Thyroid gland (tissue), 4 donors: ENCODE data around the gene TUBA4A.

ENCODE experiments used
- CTCF ChIP-seq, 6 experiments: fragments of 200-600 bp in 3 of 6; fragments of 450-650 bp in 3 of 6; sonication (generic) in 3 of 6; IDR thresholded peaks; one replicate each; pipeline ENCODE4 v1.5.1; 2016 to 2019; ENCODE audit warnings: antibody characterized with exemption in 6 of 6, mild to moderate bottlenecking in 2 of 6, inconsistent platforms in 1 of 6, moderate library complexity in 1 of 6
- POLR2A ChIP-seq, 2 donors: fragments of 450-650 bp; IDR thresholded peaks; one replicate each; pipeline ENCODE4 v1.6.1; 2017; ENCODE audit warnings: antibody characterized with exemption in 2 of 2, mild to moderate bottlenecking in 2 of 2, moderate library complexity in 1 of 2

DNA sequence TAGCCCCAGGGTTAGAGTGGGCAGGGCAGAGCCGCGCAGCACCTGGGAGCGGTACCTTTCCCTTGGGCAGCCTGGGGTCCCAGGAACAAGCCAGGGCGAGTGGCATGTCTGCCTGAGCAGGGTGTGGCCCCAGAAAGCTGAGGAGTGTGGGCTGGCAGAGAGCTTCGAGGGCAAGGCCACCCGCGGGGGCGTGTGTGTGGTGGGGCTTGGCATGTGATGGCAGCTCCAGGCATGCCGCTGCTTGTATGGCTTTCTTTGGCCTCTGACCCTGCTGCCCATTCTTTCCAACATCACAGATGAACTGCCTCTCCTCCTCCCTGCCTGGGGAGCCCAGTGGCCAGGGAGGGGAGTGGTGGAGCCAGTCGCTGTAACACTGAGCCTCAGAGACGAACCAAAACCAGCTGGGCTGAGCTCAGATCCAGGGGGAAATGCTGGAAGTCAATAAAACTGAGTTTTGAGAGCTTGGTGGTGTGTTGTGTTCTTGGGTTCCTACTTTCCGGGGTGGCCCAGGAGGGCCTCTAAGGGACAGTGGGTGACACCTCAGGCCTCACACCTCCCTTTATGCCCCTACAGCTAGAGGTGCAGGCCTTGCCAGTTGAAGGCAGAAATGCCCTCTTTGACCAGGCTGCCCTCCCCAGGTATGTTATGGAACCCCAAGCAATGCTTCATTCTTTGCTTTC is 32.9 kb upstream of the TUBA4A start:
- TF ChIP-seq CTCF (IDR thresholded peaks at IDR 0.05) = no peak
- TF ChIP-seq POLR2A (IDR thresholded peaks at IDR 0.05) = no peak
